OCI-LY7 (cell line): ENCODE data around the gene NLN.

Source experiments
- EZH2phosphoT487 ChIP-seq: fragments of 200-600 bp; sonication (generic); IDR thresholded peaks from 2 replicates; pipeline ENCODE4 v1.6.1; 2018; ENCODE audit warnings: low read depth, borderline replicate concordance, mild to moderate bottlenecking, mixed run types, antibody characterized with exemption, low read length, moderate library complexity, mixed read lengths
- TF ChIP-seq, protein P1 (sequence below): fragments of 200-600 bp; sonication (generic); conservative IDR thresholded peaks from 2 replicates; pipeline ENCODE4 v1.5.1; 2014; ENCODE audit warnings: mild to moderate bottlenecking, antibody characterized with exemption, low read length, moderate library complexity, mixed read lengths

DNA sequence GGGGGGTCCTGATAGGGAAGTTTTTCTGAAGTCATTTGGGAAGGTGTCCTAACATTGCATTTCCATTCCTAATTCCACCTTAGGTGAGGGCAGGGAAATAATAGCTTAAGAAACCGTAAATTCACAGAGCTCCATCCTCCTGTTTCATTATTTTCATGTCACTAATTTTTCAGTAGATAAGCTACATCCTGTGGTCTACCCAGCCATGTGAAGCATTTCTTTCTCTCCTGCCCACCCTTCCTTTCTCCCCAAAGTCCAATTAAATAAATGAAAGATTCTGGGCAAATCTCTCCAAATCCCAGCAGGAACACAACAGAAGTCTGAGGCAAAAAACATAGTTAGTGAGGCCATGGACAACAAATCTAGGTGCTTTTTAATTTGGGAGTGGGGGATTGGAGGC, 109.3 kb downstream of the NLN start:
- no peak for TF ChIP-seq EZH2phosphoT487
- TF ChIP-seq, protein P1, sequence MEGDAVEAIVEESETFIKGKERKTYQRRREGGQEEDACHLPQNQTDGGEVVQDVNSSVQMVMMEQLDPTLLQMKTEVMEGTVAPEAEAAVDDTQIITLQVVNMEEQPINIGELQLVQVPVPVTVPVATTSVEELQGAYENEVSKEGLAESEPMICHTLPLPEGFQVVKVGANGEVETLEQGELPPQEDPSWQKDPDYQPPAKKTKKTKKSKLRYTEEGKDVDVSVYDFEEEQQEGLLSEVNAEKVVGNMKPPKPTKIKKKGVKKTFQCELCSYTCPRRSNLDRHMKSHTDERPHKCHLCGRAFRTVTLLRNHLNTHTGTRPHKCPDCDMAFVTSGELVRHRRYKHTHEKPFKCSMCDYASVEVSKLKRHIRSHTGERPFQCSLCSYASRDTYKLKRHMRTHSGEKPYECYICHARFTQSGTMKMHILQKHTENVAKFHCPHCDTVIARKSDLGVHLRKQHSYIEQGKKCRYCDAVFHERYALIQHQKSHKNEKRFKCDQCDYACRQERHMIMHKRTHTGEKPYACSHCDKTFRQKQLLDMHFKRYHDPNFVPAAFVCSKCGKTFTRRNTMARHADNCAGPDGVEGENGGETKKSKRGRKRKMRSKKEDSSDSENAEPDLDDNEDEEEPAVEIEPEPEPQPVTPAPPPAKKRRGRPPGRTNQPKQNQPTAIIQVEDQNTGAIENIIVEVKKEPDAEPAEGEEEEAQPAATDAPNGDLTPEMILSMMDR, result no peak
